Activated B cell treated with CpG ODN at 0.5 μM for 24 hours (primary cell): Measurements from ENCODE around the gene FOXI2. TPM values are rescaled to one million over a fixed set of nuclear protein-coding genes. Genes with fewer than 3 reads are reported as not detected.

Source experiments
- ATAC-seq: fragments of 200-7000 bp; cut with Tn5 transposase; one replicate; pipeline ENCODE4 v1.10.0; 2021; ENCODE audit warnings: low read depth, mild to moderate bottlenecking, moderate library complexity
- CTCF ChIA-PET: fragments of 350-600 bp; sonication (Branson Sonifier 250); formaldehyde crosslinking; loops from one replicate; lab custom pipeline; 2021; ENCODE audit warnings: antibody characterized with exemption; lab: Charles Lee
- POLR2A ChIA-PET: fragments of 350-600 bp; sonication (Branson Sonifier 250); formaldehyde crosslinking; loops from one replicate; lab custom pipeline; 2021; ENCODE audit warnings: antibody characterized with exemption; lab: Charles Lee
- DNase-seq: peaks from one replicate; pipeline ENCODE4 v3.0.0; 2022
- H3K27ac Mint-ChIP-seq: one replicate; pipeline ENCODE4 v1.8.0; 2020; ENCODE audit warnings: mixed read lengths
- H3K27me3 Mint-ChIP-seq: one replicate; pipeline ENCODE4 v1.8.0; 2021; ENCODE audit warnings: mixed read lengths
- H3K36me3 Mint-ChIP-seq: one replicate; pipeline ENCODE4 v1.8.0; 2021; ENCODE audit warnings: low read depth, mixed read lengths
- H3K4me1 Mint-ChIP-seq: one replicate; pipeline ENCODE4 v1.8.0; 2021; ENCODE audit warnings: mixed read lengths
- H3K4me3 Mint-ChIP-seq: one replicate; pipeline ENCODE4 v1.8.0; 2020; ENCODE audit warnings: mild to moderate bottlenecking, mixed read lengths
- H3K9me3 Mint-ChIP-seq: one replicate; pipeline ENCODE4 v1.8.0; 2020; ENCODE audit warnings: mixed read lengths
- CTCF ChIP-seq: fragments of 200-600 bp; IDR thresholded peaks from one replicate; pipeline ENCODE4 v1.8.0; 2022; ENCODE audit warnings: antibody characterized with exemption, mild to moderate bottlenecking
- intact Hi-C: fragments of 100-400 bp; cut with micrococcal nuclease; formaldehyde crosslinking; loops from one replicate; pipeline ENCODE4 v1.15.1; 2024
- total RNA-seq: library from RNA; stranded (reverse); gene quantifications from 2 replicates; pipeline ENCODE4 v1.2.3, GENCODE V29; 2022

FOXI2 gene
- total RNA-seq, 1 donor from 2014 or later: not detected

DNA sequence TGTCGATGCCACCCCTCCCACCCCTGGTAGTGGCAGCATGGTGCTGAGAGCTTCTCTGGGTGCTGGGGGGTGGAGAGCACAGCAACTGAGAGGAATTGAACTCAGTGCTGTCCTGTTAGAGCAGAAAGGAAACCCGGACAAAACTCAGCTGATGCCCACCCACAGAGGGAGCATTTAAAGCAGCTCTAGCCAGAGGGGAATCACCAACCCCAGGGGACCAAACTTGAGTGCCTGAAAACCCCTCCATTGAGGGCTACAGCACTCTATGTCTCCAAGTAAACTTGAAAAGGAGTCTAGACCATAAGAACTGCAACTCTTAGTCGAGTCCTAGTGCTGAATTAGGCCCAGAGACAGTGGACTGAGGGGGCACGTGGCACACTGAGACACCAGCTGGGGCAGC lies 16.8 kb upstream of the FOXI2 start:
- CTCF ChIA-PET: interaction anchor here (0.9 kb wide), 1 partner anchor 134 kb away, joined by 3 read pairs; no protein-coding TSS in a partner anchor
- ATAC-seq: no peak

DNA sequence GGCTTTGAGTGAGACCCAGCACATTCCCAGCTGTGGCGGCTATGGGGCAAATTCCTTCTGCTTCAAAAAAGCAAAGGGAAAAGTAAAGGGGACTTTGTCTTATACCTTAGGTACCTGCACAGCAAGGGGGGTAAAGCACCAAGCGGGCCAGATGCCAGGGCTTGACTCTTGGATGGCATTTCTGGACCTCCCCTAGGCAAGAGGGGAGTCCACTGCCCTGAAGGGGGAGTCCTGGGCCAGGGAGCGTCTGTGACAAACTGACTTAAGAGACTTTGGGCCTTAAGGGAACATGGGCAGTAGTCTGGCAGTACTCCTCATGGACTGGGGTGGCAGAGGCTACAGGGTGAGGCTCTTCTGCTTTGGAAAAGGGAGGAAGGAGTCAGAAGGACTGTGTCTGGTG lies 16.1 kb upstream of the FOXI2 start:
- ATAC-seq (no peak), DNase-seq (no peak)
- no peak for TF ChIP-seq CTCF
- CTCF ChIA-PET: no interaction called here
- Mint-ChIP-seq H3K27ac (no peak overlapping the region), H3K4me3 (no peak overlapping the region), H3K27me3 (peaks cover 19% of the 10 kb centered on the region), H3K9me3 (peaks cover 6% of the 10 kb centered on the region), H3K4me1 (no peaks in the 10 kb centered on the region), H3K36me3 (no peaks in the 10 kb centered on the region)
- POLR2A ChIA-PET: no interaction called here
- intact Hi-C loops: no loop called here

More for the DNA sequence above, 16.8 kb upstream of the FOXI2 start:
- Mint-ChIP-seq H3K36me3 (no peaks in the 10 kb centered on the region), H3K27me3 (peaks cover 19% of the 10 kb centered on the region), H3K27ac (no peak overlapping the region), H3K4me1 (no peaks in the 10 kb centered on the region), H3K4me3 (no peak overlapping the region), H3K9me3 (peaks cover 6% of the 10 kb centered on the region)
- TF ChIP-seq CTCF: no peak
- intact Hi-C loops: no loop called here
- POLR2A ChIA-PET: no interaction called here
- DNase-seq: no peak

GRCh38 chr10:127734753-127735152 lies 2.2 kb upstream of the FOXI2 start:
- Mint-ChIP-seq H3K4me3 (no peak overlapping the region), H3K27ac (no peak overlapping the region), H3K36me3 (no peaks in the 10 kb centered on the region), H3K27me3 (peaks cover 41% of the 10 kb centered on the region), H3K9me3 (peaks cover under 1% of the 10 kb centered on the region), H3K4me1 (peaks cover 1% of the 10 kb centered on the region)
- POLR2A ChIA-PET: no interaction called here
- DNase-seq (no peak), ATAC-seq (no peak)
- intact Hi-C loops: no loop called here
- no peak for TF ChIP-seq CTCF
- CTCF ChIA-PET: no interaction called here

GRCh38 chr10:127735156-127735555 lies 1.8 kb upstream of the FOXI2 start:
- intact Hi-C loops: no loop called here
- DNase-seq (no peak), ATAC-seq (no peak)
- Mint-ChIP-seq H3K4me3 (no peak overlapping the region), H3K36me3 (no peaks in the 10 kb centered on the region), H3K27ac (no peak overlapping the region), H3K4me1 (peaks cover 1% of the 10 kb centered on the region), H3K27me3 (peaks cover 41% of the 10 kb centered on the region), H3K9me3 (no peaks in the 10 kb centered on the region)
- POLR2A ChIA-PET: no interaction called here
- TF ChIP-seq CTCF: no peak
- CTCF ChIA-PET: no interaction called here

DNA sequence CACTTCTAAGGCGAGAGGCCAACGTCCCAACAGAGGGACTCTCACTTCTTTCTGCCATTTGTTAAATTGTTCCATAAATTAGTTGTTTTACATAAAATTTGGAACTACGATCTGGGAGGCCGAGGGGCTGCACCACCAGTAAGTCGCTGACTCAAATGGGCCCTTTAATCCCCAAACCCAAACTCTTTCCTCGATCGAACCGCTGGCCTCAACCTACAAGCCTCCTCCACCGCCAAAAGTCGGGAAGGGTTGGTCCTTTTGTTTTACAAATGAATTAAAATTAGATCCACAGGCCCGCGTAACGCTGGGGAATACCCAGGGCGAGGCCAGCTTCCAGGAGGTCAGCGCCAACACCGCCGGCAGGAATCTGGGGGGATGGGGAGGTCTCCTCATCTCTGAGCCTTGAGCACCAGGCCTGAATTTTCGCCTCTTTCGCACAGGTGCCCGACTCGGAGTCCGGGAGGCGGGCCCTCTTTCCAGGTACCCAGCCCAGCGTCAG lies 1.2 kb upstream of the FOXI2 start:
- Mint-ChIP-seq H3K27ac (no peak overlapping the region), H3K36me3 (no peaks in the 10 kb centered on the region), H3K4me3 (no peak overlapping the region), H3K27me3 (peaks cover 41% of the 10 kb centered on the region), H3K4me1 (peaks cover 1% of the 10 kb centered on the region), H3K9me3 (no peaks in the 10 kb centered on the region)
- intact Hi-C loops: no loop called here
- no peak for TF ChIP-seq CTCF
- POLR2A ChIA-PET: no interaction called here
- DNase-seq (no peak), ATAC-seq (no peak)
- CTCF ChIA-PET: no interaction called here
